ENCODE results near the gene SOX13. TPM values are rescaled to one million over a fixed set of nuclear protein-coding genes. Genes with fewer than 3 reads are reported as not detected.

The SOX13 gene
- total RNA-seq, 1 experiment from 2014 or later = 53.0 TPM

DNA sequence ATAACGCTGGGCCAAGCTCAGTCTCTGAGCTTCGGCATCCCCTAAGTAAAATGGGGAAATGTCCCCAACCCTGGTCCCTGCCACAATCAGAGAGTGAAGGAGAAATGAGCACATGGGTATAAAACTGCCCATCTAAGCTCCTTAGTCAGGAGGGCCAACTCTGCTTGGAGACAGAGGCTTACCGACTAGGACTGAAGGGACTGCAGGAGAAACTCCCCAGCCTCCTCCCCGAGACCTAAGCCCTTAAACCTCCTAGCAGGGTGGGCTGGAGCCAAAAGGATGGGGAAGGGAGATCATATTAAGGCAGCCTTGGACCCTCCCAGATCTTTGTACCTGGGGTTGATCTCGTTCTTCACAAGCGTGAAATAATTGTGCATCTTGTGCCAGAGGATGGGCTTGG is 73.4 kb downstream of the SOX13 start:
- no peak overlapping the region for H3K4me3 ChIP-seq (ENCODE audit: low read depth in 2 of 2, low read length in 2 of 2)
- H3K36me3 ChIP-seq (ENCODE audit: control insufficient read depth, insufficient read depth, low read length) = no peaks in the 10 kb centered on the region
- CTCF ChIA-PET = no interaction called here
- H3K9me3 ChIP-seq (ENCODE audit: control insufficient read depth, insufficient read depth, low read depth, low read length) = no peaks in the 10 kb centered on the region
- POLR2A ChIA-PET = no interaction called here
- H3K27ac ChIP-seq (ENCODE audit: low read length) = no peak overlapping the region
- H3K4me1 ChIP-seq (ENCODE audit: control insufficient read depth, insufficient read depth, low read length) = no peaks in the 10 kb centered on the region
- no peak for ATAC-seq
- no TSS peak for BruUV-seq (replicated peaks)
- TF ChIP-seq, protein P1, sequence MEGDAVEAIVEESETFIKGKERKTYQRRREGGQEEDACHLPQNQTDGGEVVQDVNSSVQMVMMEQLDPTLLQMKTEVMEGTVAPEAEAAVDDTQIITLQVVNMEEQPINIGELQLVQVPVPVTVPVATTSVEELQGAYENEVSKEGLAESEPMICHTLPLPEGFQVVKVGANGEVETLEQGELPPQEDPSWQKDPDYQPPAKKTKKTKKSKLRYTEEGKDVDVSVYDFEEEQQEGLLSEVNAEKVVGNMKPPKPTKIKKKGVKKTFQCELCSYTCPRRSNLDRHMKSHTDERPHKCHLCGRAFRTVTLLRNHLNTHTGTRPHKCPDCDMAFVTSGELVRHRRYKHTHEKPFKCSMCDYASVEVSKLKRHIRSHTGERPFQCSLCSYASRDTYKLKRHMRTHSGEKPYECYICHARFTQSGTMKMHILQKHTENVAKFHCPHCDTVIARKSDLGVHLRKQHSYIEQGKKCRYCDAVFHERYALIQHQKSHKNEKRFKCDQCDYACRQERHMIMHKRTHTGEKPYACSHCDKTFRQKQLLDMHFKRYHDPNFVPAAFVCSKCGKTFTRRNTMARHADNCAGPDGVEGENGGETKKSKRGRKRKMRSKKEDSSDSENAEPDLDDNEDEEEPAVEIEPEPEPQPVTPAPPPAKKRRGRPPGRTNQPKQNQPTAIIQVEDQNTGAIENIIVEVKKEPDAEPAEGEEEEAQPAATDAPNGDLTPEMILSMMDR (IDR thresholded peaks at IDR 0.05) = no peak
- no peak for TF ChIP-seq POLR2AphosphoS5 (IDR thresholded peaks at IDR 0.05; ENCODE audit: low read depth, low read length)
- TF ChIP-seq, protein P2, sequence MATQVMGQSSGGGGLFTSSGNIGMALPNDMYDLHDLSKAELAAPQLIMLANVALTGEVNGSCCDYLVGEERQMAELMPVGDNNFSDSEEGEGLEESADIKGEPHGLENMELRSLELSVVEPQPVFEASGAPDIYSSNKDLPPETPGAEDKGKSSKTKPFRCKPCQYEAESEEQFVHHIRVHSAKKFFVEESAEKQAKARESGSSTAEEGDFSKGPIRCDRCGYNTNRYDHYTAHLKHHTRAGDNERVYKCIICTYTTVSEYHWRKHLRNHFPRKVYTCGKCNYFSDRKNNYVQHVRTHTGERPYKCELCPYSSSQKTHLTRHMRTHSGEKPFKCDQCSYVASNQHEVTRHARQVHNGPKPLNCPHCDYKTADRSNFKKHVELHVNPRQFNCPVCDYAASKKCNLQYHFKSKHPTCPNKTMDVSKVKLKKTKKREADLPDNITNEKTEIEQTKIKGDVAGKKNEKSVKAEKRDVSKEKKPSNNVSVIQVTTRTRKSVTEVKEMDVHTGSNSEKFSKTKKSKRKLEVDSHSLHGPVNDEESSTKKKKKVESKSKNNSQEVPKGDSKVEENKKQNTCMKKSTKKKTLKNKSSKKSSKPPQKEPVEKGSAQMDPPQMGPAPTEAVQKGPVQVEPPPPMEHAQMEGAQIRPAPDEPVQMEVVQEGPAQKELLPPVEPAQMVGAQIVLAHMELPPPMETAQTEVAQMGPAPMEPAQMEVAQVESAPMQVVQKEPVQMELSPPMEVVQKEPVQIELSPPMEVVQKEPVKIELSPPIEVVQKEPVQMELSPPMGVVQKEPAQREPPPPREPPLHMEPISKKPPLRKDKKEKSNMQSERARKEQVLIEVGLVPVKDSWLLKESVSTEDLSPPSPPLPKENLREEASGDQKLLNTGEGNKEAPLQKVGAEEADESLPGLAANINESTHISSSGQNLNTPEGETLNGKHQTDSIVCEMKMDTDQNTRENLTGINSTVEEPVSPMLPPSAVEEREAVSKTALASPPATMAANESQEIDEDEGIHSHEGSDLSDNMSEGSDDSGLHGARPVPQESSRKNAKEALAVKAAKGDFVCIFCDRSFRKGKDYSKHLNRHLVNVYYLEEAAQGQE (IDR thresholded peaks at IDR 0.05; ENCODE audit: insufficient read depth in 1 of 2, low read depth in 2 of 2, low read length in 1 of 2) = no peak
- TF ChIP-seq TCF7L2 (IDR thresholded peaks at IDR 0.05; ENCODE audit: low read depth, low read length) = no peak
- no peak for TF ChIP-seq SIN3A (IDR thresholded peaks at IDR 0.05; ENCODE audit: borderline replicate concordance, insufficient read depth, low read depth, low read length)
- intact Hi-C loops (cut with micrococcal nuclease; ENCODE audit: unreplicated experiment) = no loop called here
- in situ Hi-C loops (cut with HindIII; ENCODE audit: low pct_unique_long_range_greater_than_20kb, low sequenced_read_pairs) = loop anchor here (25.0 kb wide), 1 partner anchor 284 kb away; the partner anchor contains the start of gene SNRPE
- no peaks in the 10 kb centered on the region; the same call in 1 of the 2 replicates for H3K27me3 ChIP-seq (ENCODE audit: control insufficient read depth, insufficient read depth, low read length)
- no peak for DNase-seq (ENCODE audit: low read depth, low spot score)

DNA sequence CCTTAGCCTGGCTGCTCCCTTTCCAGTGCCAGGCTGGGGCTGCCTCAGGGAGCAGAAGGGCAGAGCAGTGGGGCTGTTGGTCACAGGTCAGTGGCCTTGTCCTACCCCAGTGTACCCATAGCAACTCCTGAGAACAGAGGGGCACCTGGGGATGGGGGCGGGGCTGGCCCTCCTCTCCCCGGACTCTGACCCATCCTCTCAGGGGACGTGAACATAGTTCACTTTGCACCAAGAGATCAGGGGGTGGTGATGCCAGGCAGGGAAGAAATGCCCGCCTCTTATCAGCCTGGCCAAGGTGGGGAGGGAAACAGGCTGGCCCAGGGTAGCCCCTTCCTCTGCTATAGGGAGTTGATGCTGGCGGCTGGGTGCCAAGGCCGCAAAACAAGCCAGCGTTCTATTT is 74.0 kb downstream of the SOX13 start:
- Histone ChIP-seq H3K4me3 (ENCODE audit: low read depth in 2 of 2, low read length in 2 of 2) (no peak overlapping the region), H3K4me1 (ENCODE audit: control insufficient read depth, insufficient read depth, low read length) (no peaks in the 10 kb centered on the region), H3K27me3 (ENCODE audit: control insufficient read depth, insufficient read depth, low read length) (no peaks in the 10 kb centered on the region; the same call in 1 of the 2 replicates), H3K9me3 (ENCODE audit: control insufficient read depth, insufficient read depth, low read depth, low read length) (no peaks in the 10 kb centered on the region), H3K27ac (ENCODE audit: low read length) (no peak overlapping the region), H3K36me3 (ENCODE audit: control insufficient read depth, insufficient read depth, low read length) (no peaks in the 10 kb centered on the region)
- POLR2A ChIA-PET = no interaction called here
- CTCF ChIA-PET = no interaction called here
- in situ Hi-C loops (cut with HindIII; ENCODE audit: low pct_unique_long_range_greater_than_20kb, low sequenced_read_pairs) = loop anchor here (25.0 kb wide), 1 partner anchor 285 kb away; the partner anchor contains the start of gene SNRPE
- intact Hi-C loops (cut with micrococcal nuclease; ENCODE audit: unreplicated experiment) = no loop called here
- no peak for DNase-seq (ENCODE audit: low read depth, low spot score)
- TF ChIP-seq, protein P1 (IDR thresholded peaks at IDR 0.05) = no peak
- TF ChIP-seq POLR2AphosphoS5 (IDR thresholded peaks at IDR 0.05; ENCODE audit: low read depth, low read length) (no peak), TCF7L2 (IDR thresholded peaks at IDR 0.05; ENCODE audit: low read depth, low read length) (no peak), SIN3A (IDR thresholded peaks at IDR 0.05; ENCODE audit: borderline replicate concordance, insufficient read depth, low read depth, low read length) (no peak)
- TF ChIP-seq, protein P2 (IDR thresholded peaks at IDR 0.05; ENCODE audit: insufficient read depth in 1 of 2, low read depth in 2 of 2, low read length in 1 of 2) = no peak
- ATAC-seq = no peak
- BruUV-seq (replicated peaks) = no TSS peak

Data from Panc1 (cell line).